ENCODE measurements around the gene MPRIP.
"Not testable (repeated sequence)": the region's sequence is repeated elsewhere in the genome, so short reads cannot be mapped to it uniquely, and the experiment has no call there.

Gene MPRIP

GRCh38 chr17:17184985-17185757, 142.9 kb downstream of the MPRIP start:
- not testable (repeated sequence) for DNase-seq (ENCODE audit: low spot score)

- DNase-seq (ENCODE audit: low spot score), result no peak
Observed at GRCh38 chr17:17186051-17186450, 143.8 kb downstream of the MPRIP start.

- no peak for DNase-seq (ENCODE audit: low spot score)
Observed at GRCh38 chr17:17186551-17187505, 144.6 kb downstream of the MPRIP start.

- DNase-seq (ENCODE audit: low spot score), result no peak
Observed at GRCh38 chr17:17188586-17188985, 146.3 kb downstream of the MPRIP start.

GRCh38 chr17:17189559-17189958, 147.3 kb downstream of the MPRIP start:
- no peak for DNase-seq (ENCODE audit: low spot score)

- no peak for DNase-seq (ENCODE audit: low spot score)
Observed at GRCh38 chr17:17190188-17190587, 147.9 kb downstream of the MPRIP start.

GRCh38 chr17:17191346-17191792, 149.1 kb downstream of the MPRIP start:
- no peak for DNase-seq (ENCODE audit: low spot score)

- DNase-seq (ENCODE audit: low spot score), result peak; percentile 29
Observed at GRCh38 chr17:17191961-17192381, 149.7 kb downstream of the MPRIP start.

GRCh38 chr17:17195466-17195865, 153.2 kb downstream of the MPRIP start:
- not testable (repeated sequence) for DNase-seq (ENCODE audit: low spot score)

- DNase-seq (ENCODE audit: low spot score), result no peak
Observed at GRCh38 chr17:17196776-17197175, 154.5 kb downstream of the MPRIP start.

- DNase-seq (ENCODE audit: low spot score), result no peak
Observed at GRCh38 chr17:17198281-17198680, 156.0 kb downstream of the MPRIP start.

GRCh38 chr17:17200311-17200710, 158.1 kb downstream of the MPRIP start:
- no peak for DNase-seq (ENCODE audit: low spot score)

GRCh38 chr17:17200831-17201230, 158.6 kb downstream of the MPRIP start:
- no peak for DNase-seq (ENCODE audit: low spot score)

- no peak for DNase-seq (ENCODE audit: low spot score)
Observed at GRCh38 chr17:17201271-17201670, 159.0 kb downstream of the MPRIP start.

GRCh38 chr17:17201907-17202306, 159.7 kb downstream of the MPRIP start:
- no peak for DNase-seq (ENCODE audit: low spot score)

GRCh38 chr17:17203173-17203730, 161.0 kb downstream of the MPRIP start:
- DNase-seq (ENCODE audit: low spot score), result no peak

- peak; percentile 81 for DNase-seq (ENCODE audit: low spot score)
Observed at GRCh38 chr17:17204041-17204591, 161.9 kb downstream of the MPRIP start.

GRCh38 chr17:17204635-17205231, 162.5 kb downstream of the MPRIP start:
- DNase-seq (ENCODE audit: low spot score), result no peak

- no peak for DNase-seq (ENCODE audit: low spot score)
Observed at GRCh38 chr17:17205368-17206123, 163.3 kb downstream of the MPRIP start.

- peak; percentile 67 for DNase-seq (ENCODE audit: low spot score)
Observed at GRCh38 chr17:17206124-17206912, 164.1 kb downstream of the MPRIP start, which contains the start of gene PLD6. PLD6 (minus strand) TSS chr17:17206333; CDS start chr17:17206286, 47 bp downstream.

Data from Ammon's horn (tissue), 1 donor.